Muscle of back (tissue), 11 donors: ENCODE data around the gene CMPK1. TPM values are rescaled to one million over a fixed set of nuclear protein-coding genes. Genes with fewer than 3 reads are reported as not detected.

Experiments used
- DNase-seq, 3 donors: peaks; one replicate each; pipeline versions ENCODE4 v3.0.0 to v3.0.0-alpha.2; 2013
- polyA plus RNA-seq, 10 donors: library from polyadenylated mRNA; unstranded; fragments of 120-200 nt; gene quantifications; one replicate each; pipeline ENCODE4 v1.2.1, GENCODE V29; 2013; ENCODE audit not compliant: insufficient read length in 10 of 10

CMPK1 gene
- polyA plus RNA-seq, 10 donors: 58.8 to 77.3 (median 70.8) TPM

DNA sequence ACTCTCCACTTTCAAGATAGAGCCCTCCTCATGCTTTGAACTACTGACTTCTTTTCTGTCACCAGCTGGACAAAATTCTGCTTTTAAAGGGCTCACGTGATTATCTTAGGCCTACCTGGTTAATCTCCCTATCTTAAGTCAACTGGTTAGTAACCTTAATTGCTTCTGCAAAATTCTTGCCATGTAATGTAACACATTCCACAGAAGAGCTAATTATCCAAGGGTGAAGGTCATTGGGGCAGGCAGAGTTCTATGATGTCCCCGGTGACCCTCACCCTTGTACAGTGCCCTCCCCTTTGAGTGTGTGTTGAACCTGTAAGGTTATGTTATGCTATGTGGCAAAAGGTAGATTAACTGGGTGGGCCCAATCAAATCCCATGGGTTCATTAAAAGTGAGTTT, 57.3 kb downstream of the CMPK1 start:
- no peak for DNase-seq

DNA sequence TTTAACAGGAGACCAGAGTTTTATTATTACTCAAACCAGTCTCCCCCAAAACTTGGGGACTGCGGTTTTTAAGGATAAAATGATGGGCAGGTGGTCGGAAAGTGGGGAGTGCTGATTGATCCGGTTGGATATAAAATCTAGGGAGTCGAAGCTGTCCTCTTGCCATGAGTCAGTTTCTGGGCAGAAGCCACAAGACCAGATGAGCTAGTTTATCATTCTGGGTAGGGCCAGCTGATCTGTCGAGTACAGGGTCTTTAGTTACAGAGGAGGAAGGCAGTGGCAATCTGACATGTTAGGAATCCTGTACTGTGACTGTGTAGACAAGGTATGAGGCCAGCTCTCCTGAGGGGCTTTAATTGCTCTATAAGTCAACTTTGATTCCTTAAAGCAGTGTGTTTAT, 59.6 kb downstream of the CMPK1 start:
- DNase-seq: no peak

GRCh38 chr1:47395433-47395832, 61.8 kb downstream of the CMPK1 start:
- no peak for DNase-seq

DNA sequence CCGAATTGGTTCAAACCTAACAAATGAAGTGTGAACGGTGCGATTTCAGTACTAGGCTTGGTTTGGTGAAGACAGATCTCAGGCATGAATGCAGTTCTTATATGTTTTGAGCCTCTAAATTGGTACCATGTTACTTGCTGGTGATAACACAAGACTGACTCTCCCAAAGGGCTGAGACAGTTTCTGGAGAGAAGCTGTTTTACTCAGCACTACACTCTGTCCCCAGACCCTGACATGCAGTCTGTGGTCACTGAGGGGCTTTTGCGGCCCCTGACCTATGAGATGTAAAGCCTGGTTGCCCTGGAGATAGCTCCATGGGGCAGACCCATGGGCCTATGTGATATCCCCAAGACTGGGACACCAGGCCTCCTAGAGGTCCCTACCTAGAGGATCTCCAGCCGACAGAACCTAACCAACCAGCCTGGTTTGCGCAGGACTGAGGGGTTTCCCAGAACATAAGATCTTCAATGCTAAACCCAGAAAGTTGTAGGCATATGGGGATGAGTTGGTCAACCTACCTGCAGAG, 63.1 kb downstream of the CMPK1 start:
- DNase-seq: no peak

DNA sequence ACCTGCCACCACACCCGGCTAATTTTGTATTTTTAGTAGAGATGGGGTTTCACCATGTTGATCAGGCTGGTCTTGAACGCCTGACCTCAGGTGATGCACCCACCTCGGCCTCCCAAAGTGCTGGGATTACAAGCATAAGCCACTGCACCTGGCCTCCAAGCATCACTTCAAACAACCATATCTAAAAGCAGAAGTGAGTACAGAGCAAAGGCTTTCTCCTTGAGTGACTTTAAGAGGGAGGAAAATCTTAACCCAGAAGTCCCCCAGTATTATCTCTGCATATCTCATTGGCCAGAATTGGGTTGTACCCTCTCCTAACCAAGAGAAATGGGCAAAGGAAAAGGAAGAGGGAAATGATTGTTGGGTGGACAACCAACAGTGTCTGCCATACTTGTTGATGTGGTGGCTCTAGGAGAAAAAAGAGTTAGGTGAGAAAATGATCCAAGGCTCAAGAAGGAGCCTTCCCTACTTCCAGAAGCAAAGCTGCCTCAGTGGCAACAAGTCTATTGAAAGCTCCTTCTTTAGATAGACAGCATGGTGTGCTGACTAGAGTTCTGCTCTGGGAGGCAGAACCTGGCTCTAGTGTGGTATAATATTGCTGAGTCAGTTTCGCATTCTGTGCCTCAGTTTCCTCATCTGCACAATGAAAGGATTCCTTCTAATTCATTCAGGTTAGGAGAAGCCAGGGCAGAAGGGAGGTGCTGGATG, 65.7 kb downstream of the CMPK1 start:
- no peak for DNase-seq

DNA sequence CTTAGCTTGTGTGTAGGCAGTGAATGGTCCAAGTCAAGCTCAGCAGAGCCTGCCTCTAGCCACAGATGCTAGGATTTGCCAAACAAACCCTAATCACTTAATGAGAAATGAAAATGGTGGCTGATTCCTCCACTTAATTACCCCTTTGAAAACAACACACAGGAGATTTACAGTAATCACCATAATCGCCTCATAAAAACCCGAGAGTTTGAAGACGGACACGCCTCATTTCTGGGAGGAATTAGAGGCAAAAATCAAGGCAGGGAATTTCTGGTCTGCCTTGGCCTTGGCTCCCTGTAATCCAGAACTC, 66.2 kb downstream of the CMPK1 start:
- DNase-seq: no peak

DNA sequence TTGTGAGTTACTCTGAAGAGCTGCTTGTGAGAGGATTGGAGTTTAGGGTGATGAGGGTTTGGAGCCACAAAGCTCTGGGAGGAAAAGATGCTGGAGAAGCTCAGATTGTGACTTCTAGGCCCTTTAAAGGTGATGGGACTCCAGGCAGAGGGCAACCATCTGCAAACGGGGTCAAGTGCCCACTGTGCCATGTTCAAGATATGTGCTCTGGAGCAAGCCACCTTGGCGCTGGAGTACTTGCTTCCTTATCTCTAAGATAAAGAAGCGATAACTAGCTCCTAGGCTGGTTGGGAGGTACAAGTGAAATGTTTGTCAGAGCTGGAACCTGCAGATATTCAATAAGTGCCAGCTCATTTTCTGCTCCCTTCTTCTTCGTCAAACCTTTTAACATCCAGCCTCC, 68.2 kb downstream of the CMPK1 start:
- DNase-seq: no peak

DNA sequence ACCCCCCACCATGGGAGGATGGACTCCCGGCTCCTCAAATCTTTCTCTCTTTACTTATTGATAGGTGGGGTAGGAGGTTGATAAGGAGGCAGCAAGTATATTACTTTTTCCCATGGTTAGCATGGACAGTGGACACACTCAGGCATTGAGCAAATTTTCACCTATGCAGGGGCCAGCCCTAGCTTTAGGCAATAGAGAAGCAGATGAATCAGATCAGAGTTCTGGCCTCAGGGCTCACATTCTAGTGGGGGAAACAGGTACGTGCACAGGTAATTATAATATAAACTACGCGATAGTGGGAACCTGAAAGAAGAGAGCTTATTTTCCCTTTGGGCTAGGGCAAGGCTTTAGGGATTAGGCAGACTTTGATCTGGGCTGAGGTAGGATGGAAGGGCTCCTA, 69.0 kb downstream of the CMPK1 start:
- DNase-seq: no peak

- no peak for DNase-seq
Observed at GRCh38 chr1:47403321-47403910, 69.8 kb downstream of the CMPK1 start.

- DNase-seq: peak in 1 of 3 donors; percentile 26
Observed at GRCh38 chr1:47405697-47406096, 72.1 kb downstream of the CMPK1 start.

GRCh38 chr1:47406966-47407365, 73.4 kb downstream of the CMPK1 start:
- DNase-seq: no peak

- DNase-seq: no peak
Observed at GRCh38 chr1:47407481-47407880, 73.9 kb downstream of the CMPK1 start.

- peak in 1 of 3 donors; percentile 70 for DNase-seq
Observed at GRCh38 chr1:47409311-47410067, 75.9 kb downstream of the CMPK1 start.

DNA sequence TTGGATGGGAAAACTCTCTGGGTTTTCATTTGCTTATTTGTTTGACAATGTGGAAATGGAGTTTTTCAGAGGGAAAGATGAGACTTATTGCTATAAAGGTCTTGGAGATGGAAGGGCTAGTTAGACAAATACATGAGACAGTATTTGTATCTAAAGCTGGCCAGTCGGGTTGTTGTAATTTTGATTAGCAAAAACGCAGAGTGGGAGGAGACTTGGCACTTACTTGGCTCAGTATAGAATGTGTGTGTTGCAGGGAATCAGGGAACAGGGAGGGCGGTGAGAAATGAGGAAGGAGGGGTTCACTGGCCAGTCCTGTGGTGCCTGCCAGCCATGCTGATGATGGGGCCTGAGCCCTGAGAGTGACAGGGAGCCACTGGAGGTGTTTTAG, 76.5 kb downstream of the CMPK1 start:
- no peak for DNase-seq

- no peak for DNase-seq
Observed at GRCh38 chr1:47411436-47411835, 77.8 kb downstream of the CMPK1 start.

GRCh38 chr1:47412437-47412836, 78.8 kb downstream of the CMPK1 start:
- DNase-seq: no peak

DNA sequence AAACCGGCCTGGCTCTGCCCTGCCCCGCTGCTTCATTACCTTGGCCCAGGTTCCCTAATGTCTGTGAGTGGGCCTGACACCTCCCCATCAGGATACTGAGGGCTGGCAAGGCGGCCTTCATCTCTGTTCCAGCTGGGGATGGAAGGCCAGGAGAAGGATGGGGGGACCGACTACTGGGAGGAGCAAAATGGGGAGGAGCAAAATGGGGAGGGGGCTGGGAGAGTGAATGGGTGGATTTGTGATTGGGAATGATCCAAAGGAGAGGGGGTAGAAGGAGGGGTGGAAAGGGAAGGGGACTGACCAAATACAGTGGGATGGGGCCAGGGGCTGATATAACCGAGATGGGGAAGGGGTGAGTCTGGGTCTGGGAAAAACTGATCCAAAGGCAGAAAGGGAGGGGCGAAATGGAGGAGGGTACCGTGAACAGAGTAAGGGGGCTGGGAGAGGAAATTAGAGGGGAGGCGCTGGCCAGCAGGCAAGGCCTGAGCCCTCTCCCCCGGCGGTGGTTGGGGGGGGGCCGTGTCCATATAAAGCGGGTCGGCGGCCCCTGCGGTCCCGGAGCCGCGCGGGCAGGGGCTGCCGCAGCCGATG, 82.2 kb downstream of the CMPK1 start, which contains the start of gene FOXE3:
Gene FOXE3 (plus strand): TSS at position 558 of the 591 bp plus-strand sequence. CDS start 31 bp downstream, at position 589.
- DNase-seq: no peak

DNA sequence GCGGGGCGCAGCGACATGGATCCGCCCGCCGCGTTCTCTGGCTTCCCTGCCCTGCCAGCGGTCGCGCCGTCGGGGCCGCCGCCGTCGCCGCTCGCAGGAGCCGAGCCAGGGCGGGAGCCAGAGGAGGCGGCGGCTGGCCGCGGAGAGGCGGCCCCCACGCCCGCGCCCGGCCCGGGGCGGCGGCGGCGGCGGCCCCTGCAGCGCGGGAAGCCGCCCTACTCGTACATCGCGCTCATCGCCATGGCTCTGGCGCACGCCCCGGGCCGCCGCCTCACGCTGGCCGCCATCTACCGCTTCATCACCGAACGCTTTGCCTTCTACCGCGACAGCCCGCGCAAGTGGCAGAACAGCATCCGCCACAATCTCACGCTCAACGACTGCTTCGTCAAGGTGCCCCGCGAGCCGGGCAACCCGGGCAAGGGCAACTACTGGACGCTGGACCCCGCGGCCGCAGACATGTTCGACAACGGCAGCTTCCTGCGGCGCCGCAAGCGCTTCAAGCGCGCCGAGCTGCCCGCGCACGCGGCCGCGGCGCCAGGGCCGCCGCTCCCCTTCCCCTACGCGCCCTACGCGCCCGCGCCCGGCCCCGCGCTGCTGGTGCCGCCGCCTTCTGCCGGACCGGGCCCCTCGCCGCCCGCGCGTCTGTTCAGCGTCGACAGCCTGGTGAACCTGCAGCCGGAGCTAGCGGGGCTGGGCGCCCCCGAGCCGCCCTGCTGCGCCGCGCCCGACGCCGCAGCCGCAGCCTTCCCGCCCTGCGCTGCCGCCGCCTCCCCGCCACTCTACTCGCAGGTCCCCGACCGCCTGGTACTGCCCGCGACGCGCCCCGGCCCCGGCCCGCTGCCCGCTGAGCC, 83.0 kb downstream of the CMPK1 start:
- DNase-seq: peak in 1 of 3 donors; percentile 60

DNA sequence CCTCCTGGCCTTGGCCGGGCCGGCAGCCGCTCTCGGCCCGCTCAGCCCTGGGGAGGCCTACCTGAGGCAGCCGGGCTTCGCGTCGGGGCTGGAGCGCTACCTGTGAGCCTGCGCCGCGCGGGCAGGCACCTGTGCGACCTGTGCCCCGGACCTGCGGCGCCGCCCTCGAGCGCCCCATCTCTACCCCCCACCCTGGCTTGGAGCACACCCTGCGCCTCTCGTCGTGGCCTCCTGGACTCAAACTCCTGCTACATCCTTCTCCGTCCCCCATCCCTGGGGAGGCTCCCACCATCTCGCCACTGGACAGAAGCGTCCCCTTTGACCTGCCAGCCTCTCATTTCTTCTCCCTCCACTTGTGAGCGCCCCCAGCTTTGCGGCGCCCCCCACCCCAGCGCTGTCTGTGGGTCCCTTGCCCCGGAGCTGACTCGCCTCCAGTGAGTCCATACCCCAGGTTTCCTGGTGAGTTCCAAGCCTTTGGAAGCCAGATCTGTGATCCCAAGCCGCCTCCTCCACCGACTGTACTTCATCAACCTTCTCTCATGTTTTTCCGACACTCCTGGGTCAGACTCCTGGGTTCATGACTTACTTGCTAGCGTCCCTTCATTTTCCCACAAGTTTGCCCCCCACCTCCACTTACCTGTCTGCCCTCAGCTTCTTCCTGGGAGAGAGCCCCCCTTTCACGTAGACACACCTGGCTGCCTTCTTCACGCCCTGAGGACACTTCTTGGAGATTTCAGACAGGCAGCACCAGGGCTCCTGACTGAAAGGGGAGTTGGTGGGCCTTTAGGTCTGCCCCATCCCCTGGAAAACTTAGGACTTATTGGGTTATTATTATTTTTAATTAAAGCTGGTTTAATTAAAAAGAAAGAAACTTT, 83.8 kb downstream of the CMPK1 start:
- no peak for DNase-seq

DNA sequence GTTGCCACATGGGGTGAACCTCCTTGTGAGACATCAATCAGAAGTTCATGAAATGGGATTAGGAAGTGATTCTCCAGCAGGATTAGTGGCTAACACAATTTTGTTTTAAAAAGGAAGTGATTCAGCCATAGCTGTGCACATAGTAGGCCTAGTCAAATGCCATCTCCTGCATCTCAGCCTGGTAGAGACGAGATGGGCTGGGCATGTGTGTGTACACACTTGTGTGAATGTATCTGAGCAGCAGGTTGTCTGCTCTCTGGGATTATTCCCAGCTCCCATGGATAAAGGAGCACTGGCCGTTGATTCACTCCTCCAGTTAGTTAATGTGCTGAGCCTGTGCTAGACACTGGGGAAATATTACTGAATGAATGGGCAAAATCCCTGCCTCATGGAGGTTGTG, 84.5 kb downstream of the CMPK1 start:
- DNase-seq: no peak
